K562 (cell line): Measurements from ENCODE around the gene TMEM154. TPM values are rescaled to one million over a fixed set of nuclear protein-coding genes. Genes with fewer than 3 reads are reported as not detected.
A peak's percentile ranks its signal among the peaks of the same experiment; 100 is the strongest.

Experiments
- ATAC-seq: fragments of 200-7000 bp; cut with Tn5 transposase; 3 replicates; pipeline ENCODE4 v1.9.1; 2020; ENCODE audit warnings: moderate library complexity
- BruUV-seq: library from RNA; stranded (reverse); fragments of 400-500 nt; replicated peaks from 2 replicates; lab custom pipeline; 2021; lab: Mats Ljungman, UMichigan
- CTCF ChIA-PET: fragments of 300-600 bp; formaldehyde crosslinking; extraction: SDS; loops from one replicate; lab custom pipeline; 2021; ENCODE audit warnings: low intra/inter-chr PET ratio; lab: Yijun Ruan, JAX
- POLR2A ChIA-PET: fragments of 300-600, 350-650 bp; sonication (Branson Sonifier 250); formaldehyde crosslinking; extraction: SDS; loops from one replicate; lab custom pipeline; 2021; ENCODE audit warnings: antibody characterized with exemption, inconsistent platforms; lab: Yijun Ruan, JAX
- DNase-seq, 4 experiments: peaks; one replicate each; pipeline versions ENCODE4 v3.0.0 to v3.0.0-alpha.2; 2011 to 2018; ENCODE audit warnings: low spot score in 3 of 4, mixed read lengths in 3 of 4; ENCODE audit errors: extremely low read depth in 1 of 4
- FAIRE-seq: peaks from 2 replicates; lab custom pipeline; 2011; peaks lifted over from hg19 to GRCh38; lab: Jason Lieb, UNC
- H2AFZ ChIP-seq: 2 replicates; pipeline ENCODE4 v1.6.0; 2011; ENCODE audit warnings: low read depth, low read length, control low read depth, inconsistent platforms
- H3K27ac ChIP-seq: fragments of 200-600 bp; 3 replicates; pipeline ENCODE4 v1.8.0; 2011; ENCODE audit warnings: low read depth, mild to moderate bottlenecking, control low read depth, inconsistent platforms, low read length, moderate library complexity, mixed read lengths; ENCODE audit errors: extremely low read depth
- H3K27me3 ChIP-seq, 2 experiments: fragments of 300-600 bp in 1 of 2; 2 replicates in 1 of 2; 3 replicates in 1 of 2; pipeline versions ENCODE4 v1.6.0 to v1.8.0; 2011; ENCODE audit warnings: inconsistent platforms in 2 of 2, low read length in 2 of 2, mild to moderate bottlenecking in 1 of 2, mixed read lengths in 1 of 2, moderate library complexity in 1 of 2; ENCODE audit not compliant: control insufficient read depth in 2 of 2, insufficient read depth in 2 of 2
- H3K36me3 ChIP-seq: fragments of 300-600 bp; 3 replicates; pipeline ENCODE4 v1.8.0; 2011; ENCODE audit warnings: mild to moderate bottlenecking, low read length, inconsistent platforms; ENCODE audit not compliant: control insufficient read depth, insufficient read depth
- H3K4me1 ChIP-seq, 2 experiments: fragments of 200-600 bp in 1 of 2; replicated peaks in 1 of 2; 2 replicates in 1 of 2; 3 replicates in 1 of 2; pipeline versions ENCODE4 v1.5.1 to v1.8.0; 2011; ENCODE audit warnings: inconsistent platforms in 2 of 2, low read length in 2 of 2, mild to moderate bottlenecking in 1 of 2, mixed read lengths in 1 of 2, moderate library complexity in 1 of 2; ENCODE audit not compliant: control insufficient read depth in 2 of 2, insufficient read depth in 2 of 2
- H3K4me2 ChIP-seq: 2 replicates; pipeline ENCODE4 v1.6.1; 2011; ENCODE audit warnings: low read length, control low read depth, inconsistent platforms, mixed read lengths; ENCODE audit not compliant: insufficient read depth
- H3K4me3 ChIP-seq: fragments of 200-600 bp; sonication (generic), shearing (Covaris generic); 2 replicates; pipeline ENCODE4 v1.5.1; 2016; ENCODE audit warnings: control low read depth, inconsistent platforms
- H3K79me2 ChIP-seq: fragments of 200-600 bp; 3 replicates; pipeline ENCODE4 v1.8.0; 2011; ENCODE audit warnings: low read length, inconsistent platforms; ENCODE audit not compliant: control insufficient read depth, insufficient read depth
- H3K9ac ChIP-seq, 2 experiments: 2 replicates each; pipeline versions ENCODE4 v1.6.0 to v1.6.1; 2011; ENCODE audit warnings: low read depth in 2 of 2, low read length in 2 of 2, control low read depth in 1 of 2, inconsistent platforms in 1 of 2, mild to moderate bottlenecking in 1 of 2, mixed read lengths in 1 of 2; ENCODE audit not compliant: insufficient read depth in 1 of 2
- H3K9me1 ChIP-seq: one replicate; pipeline ENCODE4 v1.6.0; 2011; ENCODE audit warnings: inconsistent platforms, mild to moderate bottlenecking, low read length, moderate library complexity; ENCODE audit not compliant: control insufficient read depth, insufficient read depth
- H3K9me3 ChIP-seq: replicated peaks from 2 replicates; pipeline ENCODE4 v1.5.1; 2011; ENCODE audit warnings: low read depth, low read length, inconsistent platforms; ENCODE audit not compliant: control insufficient read depth, insufficient read depth
- H4K20me1 ChIP-seq: replicated peaks from 2 replicates; pipeline ENCODE4 v1.6.1; 2011; ENCODE audit warnings: low read length, inconsistent platforms, mixed read lengths; ENCODE audit not compliant: control insufficient read depth, insufficient read depth
- CAMTA2 ChIP-seq: fragments of 250-450 bp; sonication (Bioruptor Pico); conservative IDR thresholded peaks from 2 replicates; pipeline ENCODE4 v1.5.1; 2022
- CBX1 ChIP-seq: sonication (generic); IDR thresholded peaks from 2 replicates; pipeline ENCODE4 v1.6.1; 2016; ENCODE audit warnings: antibody characterized with exemption, low read depth, mild to moderate bottlenecking
- E2F5 ChIP-seq: sonication (generic); formaldehyde crosslinking; IDR thresholded peaks from 2 replicates; pipeline ENCODE4 v1.8.0; 2022; ENCODE audit warnings: mild to moderate bottlenecking, missing genetic modification reagents
- FOXJ3 ChIP-seq: sonication (generic); formaldehyde crosslinking; IDR thresholded peaks from 2 replicates; pipeline ENCODE4 v1.4.0; 2020; ENCODE audit warnings: mild to moderate bottlenecking, missing genetic modification reagents
- HNRNPUL1 ChIP-seq: fragments of 200-400 bp; formaldehyde crosslinking; IDR thresholded peaks from 2 replicates; pipeline ENCODE4 v1.6.1; 2017; ENCODE audit warnings: low read length
- XRCC3 ChIP-seq: fragments of 450-650 bp; IDR thresholded peaks from 2 replicates; pipeline ENCODE4 v1.6.1; 2017; ENCODE audit warnings: mild to moderate bottlenecking, moderate library complexity
- ZBED1 ChIP-seq: IDR thresholded peaks from 2 replicates; pipeline ENCODE4 v1.6.1; 2014
- ZNF175 ChIP-seq: fragments of 200-800 bp; sonication (Bioruptor generic); IDR thresholded peaks from 2 replicates; pipeline ENCODE4 v1.6.1; 2016; ENCODE audit warnings: low read depth, mild to moderate bottlenecking, missing genetic modification characterization, missing compliant biosample characterization
- ZNF589 ChIP-seq: fragments of 200-800 bp; sonication (Bioruptor generic); IDR thresholded peaks from 2 replicates; pipeline ENCODE4 v1.6.1; 2016; ENCODE audit warnings: low read depth, missing genetic modification characterization, missing compliant biosample characterization
- ZNF766 ChIP-seq: fragments of 200-800 bp; sonication (Bioruptor generic); conservative IDR thresholded peaks from 2 replicates; pipeline ENCODE4 v1.6.1; 2016; ENCODE audit warnings: missing genetic modification characterization, missing compliant biosample characterization
- WGBS: fragments of 100-300 bp; shearing (Covaris generic); methylation state at CpG from one replicate; pipeline ENCODE4 v1.1.6; 2016; ENCODE audit warnings: low coverage, mixed read lengths; ENCODE audit not compliant: insufficient coverage; ENCODE audit errors: missing lambda C conversion rate; 5-methylcytosine and 5-hydroxymethylcytosine counted together
- in situ Hi-C: fragments of 300-500 bp; cut with MboI; formaldehyde crosslinking; loops from 4 replicates; pipeline ENCODE4 v1.15.0; 2018; ENCODE audit warnings: inconsistent platforms, mixed read lengths
- intact Hi-C: fragments of 100-400 bp; cut with micrococcal nuclease; formaldehyde crosslinking; loops from 2 replicates; pipeline ENCODE4 v1.14.2; 2022
- polyA plus RNA-seq, 8 experiments: library from polyadenylated mRNA; depleted of rRNA in 4 of 8; stranded (reverse) in 5 of 8; unstranded in 3 of 8; fragments of >200 nt; fragmentation: Nextera tagmentation in 2 of 8; fragmentation: Illumina TruSeq in 1 of 8; extraction: Ambion mirVana in 2 of 8; extraction: Trizol in 1 of 8; gene quantifications; 2 replicates each; pipeline versions ENCODE4 v1.2.1 to v1.2.3, GENCODE V29; 2011 to 2014; ENCODE audit warnings: inconsistent platforms in 1 of 8, missing spikeins in 1 of 8
- total RNA-seq, 7 experiments: library from RNA; depleted of rRNA in 6 of 7; stranded (reverse); fragments of >200 nt in 6 of 7; fragmentation: Illumina TruSeq in 2 of 7; extraction: Trizol in 2 of 7; gene quantifications; 2 replicates each; pipeline versions ENCODE4 v1.2.1 to v1.2.3, GENCODE V29; 2011 to 2021; ENCODE audit warnings: low replicate concordance in 1 of 7
- TF ChIP-seq, protein P1 (sequence below), 2 experiments: fragments of 450-650 bp in 1 of 2; sonication (generic) in 1 of 2; formaldehyde crosslinking in 1 of 2; IDR thresholded peaks; 2 replicates each; pipeline versions ENCODE4 v1.7.1 to v1.9.0; 2016 to 2022; ENCODE audit warnings: inconsistent platforms in 1 of 2, mild to moderate bottlenecking in 1 of 2, missing genetic modification reagents in 1 of 2

TMEM154 gene
- total and polyA plus RNA-seq, 9 of the 15 experiments (the other 6 are each of a cell fraction or from before 2014, with no cell fraction given): 0.13 to 1.8 (median 0.58) TPM

- BruUV-seq: no TSS peak
- Histone ChIP-seq H3K9ac (no peak overlapping the region), H4K20me1 (no peaks in the 10 kb centered on the region), H3K4me2 (no peak overlapping the region; the same call in 1 of the 2 replicates), H3K79me2 (no peaks in the 10 kb centered on the region), H3K4me1 (peaks cover 0 to 4% of the 10 kb centered on the region in 2 experiments; a peak in 3 of 5 replicates), H3K9me1 (no peaks in the 10 kb centered on the region), H2AFZ (peak overlapping the region; percentile 40), H3K9me3 (no peaks in the 10 kb centered on the region), H3K4me3 (no peak overlapping the region), H3K27me3 (peaks cover 0 to 28% of the 10 kb centered on the region in 2 experiments; a peak in 2 of 5 replicates), H3K36me3 (no peaks in the 10 kb centered on the region), H3K27ac (no peak overlapping the region)
- in situ Hi-C loops: no loop called here
- ChIA-PET CTCF (no interaction called here), POLR2A (no interaction called here)
- intact Hi-C loops: loop anchor here (5.0 kb wide), 1 partner anchor 94 kb away; no protein-coding TSS in a partner anchor
- peak; percentile 46 for ATAC-seq
- WGBS: 8% methylated on average over 8 of the region's 8 CpGs
- peak in 1 of 4 experiments; percentile 3 for DNase-seq
- no peak for FAIRE-seq
- peak; percentile 36; the same call in 1 of the 2 replicates for TF ChIP-seq ZNF589 (CRISPR knock-in tag)
- no peak for TF ChIP-seq HNRNPUL1
- TF ChIP-seq E2F5: no peak
- TF ChIP-seq ZBED1: no peak
- no peak for TF ChIP-seq FOXJ3
- TF ChIP-seq ZNF766 (CRISPR knock-in tag): 0 out of 2 replicates have a peak, but pooled peaks have one; percentile 22
- no peak for TF ChIP-seq CAMTA2
- TF ChIP-seq XRCC3: no peak
- TF ChIP-seq CBX1: no peak
- TF ChIP-seq, protein P1, sequence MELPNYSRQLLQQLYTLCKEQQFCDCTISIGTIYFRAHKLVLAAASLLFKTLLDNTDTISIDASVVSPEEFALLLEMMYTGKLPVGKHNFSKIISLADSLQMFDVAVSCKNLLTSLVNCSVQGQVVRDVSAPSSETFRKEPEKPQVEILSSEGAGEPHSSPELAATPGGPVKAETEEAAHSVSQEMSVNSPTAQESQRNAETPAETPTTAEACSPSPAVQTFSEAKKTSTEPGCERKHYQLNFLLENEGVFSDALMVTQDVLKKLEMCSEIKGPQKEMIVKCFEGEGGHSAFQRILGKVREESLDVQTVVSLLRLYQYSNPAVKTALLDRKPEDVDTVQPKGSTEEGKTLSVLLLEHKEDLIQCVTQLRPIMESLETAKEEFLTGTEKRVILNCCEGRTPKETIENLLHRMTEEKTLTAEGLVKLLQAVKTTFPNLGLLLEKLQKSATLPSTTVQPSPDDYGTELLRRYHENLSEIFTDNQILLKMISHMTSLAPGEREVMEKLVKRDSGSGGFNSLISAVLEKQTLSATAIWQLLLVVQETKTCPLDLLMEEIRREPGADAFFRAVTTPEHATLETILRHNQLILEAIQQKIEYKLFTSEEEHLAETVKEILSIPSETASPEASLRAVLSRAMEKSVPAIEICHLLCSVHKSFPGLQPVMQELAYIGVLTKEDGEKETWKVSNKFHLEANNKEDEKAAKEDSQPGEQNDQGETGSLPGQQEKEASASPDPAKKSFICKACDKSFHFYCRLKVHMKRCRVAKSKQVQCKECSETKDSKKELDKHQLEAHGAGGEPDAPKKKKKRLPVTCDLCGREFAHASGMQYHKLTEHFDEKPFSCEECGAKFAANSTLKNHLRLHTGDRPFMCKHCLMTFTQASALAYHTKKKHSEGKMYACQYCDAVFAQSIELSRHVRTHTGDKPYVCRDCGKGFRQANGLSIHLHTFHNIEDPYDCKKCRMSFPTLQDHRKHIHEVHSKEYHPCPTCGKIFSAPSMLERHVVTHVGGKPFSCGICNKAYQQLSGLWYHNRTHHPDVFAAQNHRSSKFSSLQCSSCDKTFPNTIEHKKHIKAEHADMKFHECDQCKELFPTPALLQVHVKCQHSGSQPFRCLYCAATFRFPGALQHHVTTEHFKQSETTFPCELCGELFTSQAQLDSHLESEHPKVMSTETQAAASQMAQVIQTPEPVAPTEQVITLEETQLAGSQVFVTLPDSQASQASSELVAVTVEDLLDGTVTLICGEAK (IDR thresholded peaks at IDR 0.05): peak; percentile 62
- TF ChIP-seq, protein P1 (CRISPR knock-in tag; IDR thresholded peaks at IDR 0.05): no peak
- peak; percentile 59; the same call in 1 of the 2 replicates for TF ChIP-seq ZNF175
Observed at GRCh38 chr4:152643153-152644035, 36.4 kb downstream of the TMEM154 start.
